GM19239 (cell line): Measurements from ENCODE around the gene TANC1.
"Not testable (repeated sequence)": the region's sequence is repeated elsewhere in the genome, so short reads cannot be mapped to it uniquely, and the experiment has no call there.

Source experiments
- DNase-seq: peaks from one replicate; pipeline ENCODE4 v3.0.0; 2011; ENCODE audit warnings: low spot score; ENCODE audit not compliant: insufficient read length
- FAIRE-seq: peaks from 2 replicates; lab custom pipeline; 2011; peaks lifted over from hg19 to GRCh38; lab: Jason Lieb, UNC

Gene TANC1

DNA sequence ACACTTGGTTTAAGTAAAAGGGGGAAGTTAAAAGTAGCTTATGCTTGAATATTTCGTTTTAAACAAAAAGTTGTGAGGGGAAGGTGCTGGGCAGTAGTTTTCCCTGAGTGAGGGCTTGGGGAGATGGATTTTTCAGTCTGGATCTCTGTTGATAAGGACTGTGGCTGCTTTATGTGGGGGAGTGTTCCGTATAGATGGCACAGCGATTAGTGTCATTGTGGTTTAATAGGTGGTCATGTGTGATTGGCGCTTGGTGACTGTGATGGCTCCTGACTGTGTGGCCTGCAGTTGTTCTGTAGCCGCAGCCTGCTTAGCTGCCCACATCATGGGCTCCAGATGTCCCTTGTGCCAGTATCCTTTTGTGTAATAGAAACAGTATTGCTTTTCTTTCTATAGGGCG lies 161.9 kb downstream of the TANC1 start:
- FAIRE-seq (no peak), DNase-seq (no peak)

DNA sequence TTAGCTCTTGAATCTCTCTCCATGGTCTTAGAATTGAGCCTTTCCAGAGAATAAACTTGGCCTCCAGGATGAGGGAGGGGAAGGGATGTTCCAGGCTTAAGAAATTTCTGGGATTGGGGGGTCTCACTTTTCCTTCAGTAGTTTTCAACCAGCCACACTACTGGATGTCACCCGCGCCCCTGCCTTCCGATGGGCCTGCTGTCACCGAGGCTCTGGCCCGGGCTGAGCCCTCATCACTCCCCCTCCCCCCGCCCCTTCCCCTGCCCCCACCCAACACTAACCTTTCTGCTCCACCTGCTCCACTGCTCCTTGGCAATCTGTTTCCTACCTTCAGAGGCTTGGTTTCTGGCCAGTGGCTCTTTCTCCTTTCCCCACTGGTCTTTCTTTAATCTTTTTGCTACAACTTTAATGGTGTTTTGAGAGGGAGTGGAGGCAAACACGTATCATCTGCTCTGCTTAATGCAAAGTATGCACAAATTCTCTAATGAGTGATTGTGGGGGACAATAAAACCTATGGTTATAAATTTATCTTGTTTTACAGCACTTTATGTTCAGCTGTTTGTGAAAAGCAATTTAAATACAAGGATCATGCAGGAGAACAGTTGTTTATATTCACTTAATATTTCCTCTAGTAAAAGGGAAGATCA lies 162.9 kb downstream of the TANC1 start:
- no peak for FAIRE-seq
- no peak for DNase-seq

DNA sequence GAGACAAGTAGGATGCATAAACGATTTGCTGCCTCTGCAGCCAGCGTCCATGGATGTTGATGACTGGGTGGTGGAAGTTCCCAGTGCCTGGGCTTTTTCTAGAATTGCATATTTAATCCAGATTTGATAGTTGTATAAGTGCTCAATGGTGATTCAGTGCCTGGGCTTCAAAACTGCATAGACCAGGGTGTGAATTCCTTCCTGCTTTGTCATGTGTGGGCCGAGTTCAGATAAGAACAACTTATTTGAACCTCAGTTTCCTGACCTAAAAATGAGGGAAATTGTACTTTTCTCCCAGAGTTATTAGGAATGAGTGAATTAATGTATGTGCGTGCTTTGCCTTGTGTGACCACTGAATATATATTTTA lies 163.5 kb downstream of the TANC1 start:
- DNase-seq: no peak
- no peak for FAIRE-seq

DNA sequence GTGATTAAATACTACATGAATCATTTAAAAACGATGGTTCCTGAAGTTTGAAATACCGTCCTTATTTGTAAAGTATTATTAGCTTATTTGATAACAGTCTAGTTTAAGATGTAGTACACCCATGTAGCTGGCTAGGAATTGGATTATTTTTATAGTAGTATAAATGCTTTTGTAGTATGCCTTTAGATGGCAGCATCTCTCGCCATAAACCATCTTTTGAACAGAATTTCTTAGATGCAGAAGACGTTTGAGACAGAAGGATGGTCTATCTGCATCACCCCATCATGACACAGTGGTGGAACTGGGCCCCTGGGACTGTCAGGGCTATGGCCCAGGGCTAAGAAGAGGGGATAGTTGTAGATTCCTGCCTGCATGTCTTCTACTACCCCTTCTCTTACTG lies 165.4 kb downstream of the TANC1 start:
- FAIRE-seq: no peak

DNA sequence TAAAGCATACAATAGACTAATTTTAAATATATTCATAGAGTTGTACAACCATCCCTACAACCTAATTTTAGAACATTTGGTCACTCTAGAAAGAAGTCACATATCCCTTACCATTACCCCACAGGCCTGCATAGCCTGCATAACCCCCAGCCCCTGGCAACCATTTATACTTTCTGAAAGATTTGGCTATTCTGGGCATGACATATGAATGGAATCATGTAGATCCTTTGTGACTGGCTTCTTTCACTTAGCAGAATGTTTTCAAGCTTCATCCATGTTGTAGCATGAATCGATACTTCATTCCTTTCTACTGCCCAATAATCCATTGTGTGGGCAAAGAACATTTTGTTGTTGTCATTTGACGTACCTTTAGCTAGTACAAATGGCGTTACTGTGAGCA lies 166.5 kb downstream of the TANC1 start:
- DNase-seq (no peak), FAIRE-seq (no peak)

More for the DNA sequence above, 165.4 kb downstream of the TANC1 start:
- DNase-seq: no peak

DNA sequence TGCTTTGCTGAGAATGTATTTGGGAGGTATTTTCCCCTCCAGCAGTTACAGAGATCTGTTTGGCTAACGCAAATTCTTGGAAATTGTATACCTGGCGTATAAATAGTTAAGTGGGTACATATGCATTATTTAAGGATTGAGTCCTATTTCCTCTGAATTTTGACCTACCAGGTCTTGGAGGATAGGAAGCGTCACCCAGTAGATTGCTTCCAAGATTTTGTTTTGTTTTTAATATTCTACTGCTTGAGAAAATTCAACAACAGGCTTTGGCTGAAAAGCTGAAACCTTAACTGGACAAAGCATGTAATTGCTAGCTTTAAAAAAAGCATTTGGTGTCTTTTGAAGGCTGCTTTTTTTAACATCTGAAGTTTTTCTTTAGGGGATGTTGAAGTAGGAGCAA lies 168.0 kb downstream of the TANC1 start:
- no peak for FAIRE-seq
- DNase-seq: no peak

DNA sequence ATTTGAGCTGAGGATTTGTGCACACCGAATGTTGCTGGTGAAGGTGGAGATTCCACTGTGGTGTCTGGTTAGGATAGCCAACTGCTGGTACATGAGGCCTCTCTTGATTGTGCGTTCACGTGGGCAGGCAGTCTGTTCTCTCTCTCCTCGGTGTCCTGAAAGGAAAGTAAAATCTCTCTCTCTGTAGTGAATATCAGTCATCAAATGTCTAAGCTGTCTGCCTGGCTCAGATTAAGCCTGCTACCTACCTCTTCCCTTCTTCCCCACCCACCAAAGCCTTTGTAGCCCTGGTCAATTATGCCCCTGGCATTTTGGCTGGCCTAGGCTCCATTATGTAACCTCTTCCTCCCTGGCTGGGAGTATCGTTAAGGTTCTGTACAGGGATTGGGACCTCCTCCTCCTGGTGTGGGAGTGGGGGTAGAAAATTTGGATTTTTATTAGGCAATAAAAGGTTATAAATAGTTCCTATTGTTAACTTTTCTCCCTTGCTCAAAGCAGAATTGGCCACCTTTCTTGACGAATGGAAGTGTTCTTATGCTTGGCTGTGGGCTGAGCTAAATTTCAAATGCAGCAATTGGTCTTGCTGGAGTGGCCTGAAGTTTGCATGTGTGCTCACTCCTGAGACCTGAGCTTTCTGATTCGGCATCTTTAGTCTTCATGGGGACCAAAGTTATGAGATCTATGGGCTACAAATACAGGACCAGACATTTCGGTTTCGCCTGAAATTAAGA lies 169.2 kb downstream of the TANC1 start:
- FAIRE-seq (no peak), DNase-seq (no peak)

DNA sequence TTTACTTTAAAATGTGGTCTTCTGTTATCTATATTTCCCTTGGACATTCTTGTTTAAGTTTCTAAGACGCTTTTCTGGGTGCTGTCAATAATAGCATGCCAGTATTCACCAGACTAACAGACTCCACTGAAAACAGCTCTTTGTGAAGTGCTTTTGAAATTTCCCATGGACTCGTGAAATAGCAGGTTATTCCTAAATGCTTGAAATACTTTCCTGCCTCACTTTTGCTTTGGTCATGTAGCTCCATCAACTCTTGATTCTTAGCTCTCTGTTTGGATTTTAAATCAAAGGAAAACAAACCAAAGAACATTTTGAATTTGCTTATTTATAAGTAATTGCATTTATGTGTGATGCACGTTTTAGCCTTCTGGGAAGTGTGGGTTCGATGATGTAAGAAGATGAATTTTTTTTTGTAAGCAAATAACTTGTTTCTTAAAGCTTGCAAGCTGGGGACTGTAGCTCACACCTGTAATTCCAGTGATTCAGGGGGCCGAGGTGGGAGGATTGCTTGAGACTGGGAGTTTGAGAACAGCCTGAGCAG lies 170.3 kb downstream of the TANC1 start:
- no peak for FAIRE-seq
- no peak for DNase-seq

DNA sequence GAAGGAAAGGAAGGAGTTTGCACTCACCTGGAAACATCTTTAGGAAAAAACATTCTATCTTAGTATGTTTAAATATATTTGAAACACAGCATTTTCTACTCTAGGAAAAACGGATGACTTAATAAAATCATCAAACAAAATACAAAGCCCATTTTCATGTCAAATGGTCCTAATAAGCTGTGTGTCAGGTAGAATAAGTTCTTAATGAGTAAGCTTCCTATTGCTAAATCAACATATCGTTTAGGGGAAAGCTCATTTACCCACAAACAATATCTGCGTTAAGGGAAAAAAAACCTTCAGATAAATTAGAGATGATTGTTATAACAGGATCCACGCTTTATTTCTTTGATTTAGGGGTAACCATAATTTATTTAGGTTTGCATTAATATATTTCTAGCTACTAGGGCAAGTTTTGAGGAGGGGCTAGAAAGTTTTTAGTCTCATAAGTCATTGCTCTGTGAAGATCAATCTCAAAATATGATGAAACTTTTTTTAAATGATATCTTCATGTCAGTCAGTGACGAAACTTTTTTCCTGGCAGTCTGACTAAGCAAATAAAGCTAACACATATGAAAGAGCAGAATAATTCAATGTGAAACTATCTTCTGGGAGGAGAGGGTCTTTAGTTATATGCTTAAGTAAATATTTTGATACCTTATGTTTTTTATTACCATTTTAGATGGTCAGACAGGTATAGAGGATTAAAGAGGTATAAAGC lies 170.9 kb downstream of the TANC1 start:
- FAIRE-seq: no peak
- DNase-seq: no peak

DNA sequence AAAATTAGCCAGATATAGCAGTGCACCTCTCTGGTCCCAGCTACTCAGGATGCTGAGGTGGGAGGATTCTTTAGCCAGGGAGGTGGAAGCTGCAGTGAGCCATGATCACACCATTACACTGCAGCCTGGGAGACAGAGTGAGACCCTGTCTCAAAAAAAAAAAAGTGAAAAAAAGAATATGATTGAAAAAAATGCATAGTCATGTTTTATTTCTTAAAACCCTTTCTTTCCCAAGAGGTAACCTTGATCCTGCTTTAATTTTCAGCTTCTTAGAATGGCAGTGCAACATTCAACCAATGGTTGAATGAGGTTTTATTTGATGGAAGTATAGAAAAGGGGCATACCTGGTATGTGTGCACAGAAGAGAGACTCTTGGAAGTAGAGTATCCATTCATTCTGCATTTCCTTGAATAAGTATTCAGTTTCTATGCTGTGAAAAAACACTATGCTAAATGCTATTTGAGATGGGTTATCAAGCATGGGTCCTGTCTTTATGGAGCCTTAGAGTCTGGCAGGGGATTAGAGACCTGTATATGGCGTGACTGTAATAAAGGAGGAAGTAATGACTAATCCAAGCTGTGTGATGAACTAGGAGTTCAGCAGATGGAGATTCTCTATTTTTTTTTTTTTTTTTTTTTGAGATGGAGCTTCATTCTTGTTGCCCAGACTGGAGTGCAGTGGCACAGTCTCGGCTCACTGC lies 171.8 kb downstream of the TANC1 start:
- DNase-seq: no peak
- no peak for FAIRE-seq

DNA sequence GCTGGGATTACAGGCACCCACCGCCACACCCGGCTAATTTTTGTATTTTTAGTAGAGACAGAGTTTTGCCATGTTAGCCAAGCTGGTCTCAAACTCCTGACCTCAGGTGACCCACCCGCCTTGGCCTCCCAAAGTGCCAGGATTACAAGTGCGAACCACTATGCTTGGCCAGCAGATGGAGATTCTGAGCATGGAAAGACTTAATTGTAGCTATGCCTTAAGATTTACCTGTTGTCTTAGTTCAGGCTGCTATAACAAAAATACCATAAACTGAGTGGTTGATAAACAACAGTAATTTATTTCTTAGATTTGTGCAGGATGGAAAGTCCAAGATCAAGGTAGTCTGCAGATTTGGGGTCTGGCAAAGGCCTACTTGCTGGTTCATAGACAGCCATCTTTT lies 172.4 kb downstream of the TANC1 start:
- not testable (repeated sequence) for DNase-seq, FAIRE-seq

DNA sequence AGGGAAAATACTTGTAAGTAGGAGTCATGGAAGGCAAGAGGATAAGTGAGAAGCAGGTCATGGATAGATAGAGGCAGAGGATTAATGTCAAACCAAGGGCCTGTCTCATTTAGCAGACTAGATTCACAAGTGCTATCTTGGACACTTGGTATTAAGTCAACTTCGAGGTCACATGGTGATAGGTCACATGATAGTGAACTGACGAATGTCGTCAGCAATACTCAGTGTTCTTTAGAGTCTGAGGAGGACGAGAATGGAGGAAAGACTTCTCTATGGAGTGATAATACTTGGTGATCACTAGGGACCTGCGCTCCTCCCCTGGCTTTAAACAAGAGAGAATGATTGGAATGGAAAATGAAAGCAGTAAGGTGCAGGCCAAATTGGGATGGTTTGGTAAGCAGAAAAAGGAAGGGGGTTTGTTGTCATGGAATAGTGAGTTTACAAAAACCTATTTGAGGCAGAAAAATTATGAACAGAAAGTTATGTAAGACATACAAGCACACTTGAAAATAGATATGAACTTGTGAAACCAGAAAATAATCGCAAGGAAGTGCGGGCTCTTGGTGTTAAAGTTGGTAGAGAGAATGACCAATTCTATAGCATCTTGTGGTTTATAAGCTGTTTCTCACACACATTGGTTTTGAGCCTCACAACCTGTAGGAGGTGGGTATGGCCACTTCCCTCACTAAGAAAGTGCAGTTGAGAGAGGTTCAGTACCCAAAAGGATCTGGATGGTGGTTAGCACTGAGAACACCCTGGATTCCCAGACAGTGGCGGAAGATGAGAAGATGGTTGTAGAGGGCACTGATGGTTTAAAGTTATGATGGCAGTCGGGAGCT lies 176.6 kb downstream of the TANC1 start:
- no peak for DNase-seq
- FAIRE-seq: no peak

DNA sequence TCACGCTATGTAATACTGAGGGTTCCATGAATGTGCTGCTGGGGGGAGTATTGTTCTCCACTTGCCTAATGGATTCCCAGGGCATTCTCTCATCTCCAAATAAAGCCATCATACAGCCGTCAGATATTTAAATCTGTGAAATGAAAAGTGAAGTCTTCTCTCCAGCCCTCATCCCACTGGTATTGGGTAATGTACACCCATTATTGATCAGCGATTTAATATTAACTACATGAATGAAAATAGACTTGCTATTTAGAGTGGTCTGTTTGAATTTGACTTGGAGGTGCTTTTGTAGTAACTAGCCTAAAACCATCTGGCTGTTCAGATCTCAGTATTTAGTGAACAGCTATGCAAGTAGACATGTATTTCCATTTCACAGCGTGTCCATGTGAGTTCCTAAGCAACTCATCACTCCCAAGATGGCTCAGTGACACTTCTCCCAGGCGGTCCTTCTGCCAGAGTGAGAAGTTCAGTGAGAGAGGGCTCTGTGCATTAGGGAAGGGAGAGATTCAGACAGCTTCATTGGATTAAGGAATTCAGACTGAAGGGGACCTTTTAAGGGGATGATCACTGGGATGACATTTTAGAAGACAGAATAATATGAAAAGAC lies 177.4 kb downstream of the TANC1 start:
- no peak for DNase-seq
- no peak for FAIRE-seq

DNA sequence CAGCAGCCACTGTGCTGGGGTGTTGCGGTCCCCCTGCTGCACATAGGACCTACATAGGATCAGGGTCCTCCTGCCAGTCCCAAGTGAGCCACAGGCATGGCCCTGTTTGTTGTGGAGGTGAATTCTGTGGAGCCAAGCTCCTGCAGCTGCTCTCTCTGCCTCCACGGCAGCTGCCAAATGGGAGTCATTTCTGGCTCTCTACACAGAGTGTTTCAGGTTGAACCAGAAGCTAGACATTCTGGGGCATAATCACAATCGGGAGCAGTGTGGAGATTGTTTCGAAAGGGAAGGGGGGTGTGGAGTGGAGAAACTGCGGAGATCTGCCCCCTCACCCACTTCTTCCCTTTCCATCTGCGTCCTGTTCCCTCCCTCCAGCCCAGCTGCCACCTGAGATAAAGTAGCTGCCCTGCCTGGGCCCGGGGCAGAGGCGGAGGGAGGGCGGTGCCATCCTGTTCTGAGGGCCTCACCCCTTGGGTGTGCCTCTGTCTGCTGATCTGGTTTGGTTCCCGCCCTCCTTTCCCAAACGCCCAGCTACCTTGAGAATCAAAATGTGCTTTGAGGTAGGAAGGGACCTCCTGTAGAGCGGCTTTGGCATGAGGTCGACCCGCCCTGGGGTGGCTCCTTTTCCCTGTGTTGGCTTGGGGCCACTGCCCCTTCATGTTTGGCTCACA lies 178.7 kb downstream of the TANC1 start:
- DNase-seq (no peak), FAIRE-seq (no peak)

DNA sequence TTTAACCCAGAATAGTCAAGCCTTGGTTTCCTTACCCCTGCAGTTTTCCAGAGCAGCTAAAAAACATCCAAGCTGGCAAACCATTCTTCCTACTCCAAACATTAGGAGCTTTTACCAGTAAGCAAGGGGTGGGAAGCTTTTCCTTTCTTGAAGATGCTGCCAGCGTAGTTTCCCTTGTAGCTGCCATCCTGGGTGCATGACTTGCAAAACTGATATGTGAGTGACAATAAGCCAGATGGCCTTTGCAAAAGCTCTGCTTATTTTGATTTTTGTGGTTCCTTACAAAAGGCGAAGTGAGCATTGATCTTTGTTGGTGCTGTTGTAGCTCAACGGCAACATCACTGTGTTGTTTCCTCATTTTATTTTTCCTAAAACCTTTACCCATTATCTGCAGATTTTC lies 179.2 kb downstream of the TANC1 start:
- FAIRE-seq (no peak), DNase-seq (no peak)

DNA sequence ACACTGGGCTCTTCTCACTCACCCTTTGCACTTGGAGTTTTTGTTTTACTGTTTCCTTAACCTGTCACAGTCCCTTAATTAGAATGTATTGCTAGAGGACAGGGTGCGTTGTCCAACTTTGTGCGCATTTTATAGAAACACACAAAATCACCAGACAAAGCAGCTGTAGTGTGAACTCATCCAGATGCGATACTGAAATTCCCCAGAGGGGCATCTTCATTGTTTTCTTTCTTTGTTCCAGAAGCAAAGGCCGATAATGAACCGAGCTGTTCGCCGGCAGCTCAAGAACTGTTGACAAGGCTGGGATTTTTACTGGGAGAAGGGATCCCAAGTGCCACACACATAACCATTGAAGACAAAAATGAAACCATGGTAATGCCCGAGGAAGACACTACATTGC lies 180.5 kb downstream of the TANC1 start:
- DNase-seq (no peak), FAIRE-seq (no peak)

DNA sequence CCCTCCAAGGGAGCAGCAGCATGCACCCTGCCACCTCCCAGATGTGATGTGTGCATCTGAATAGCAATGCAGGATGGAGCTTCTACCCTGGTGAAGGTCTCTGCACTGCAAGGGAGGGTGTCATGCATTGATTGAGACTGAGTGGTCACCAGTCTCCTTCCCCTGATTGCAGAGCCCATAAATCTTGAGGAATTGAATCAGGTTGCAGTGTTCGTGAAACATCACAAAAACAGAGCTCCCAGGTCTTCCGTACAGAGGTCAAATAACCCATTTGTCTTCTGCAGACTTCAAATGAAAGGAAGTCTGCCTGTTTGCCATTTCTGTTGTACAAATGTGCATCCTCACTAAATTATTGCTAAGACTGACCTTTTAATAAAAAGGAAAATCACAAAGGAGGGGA lies 181.3 kb downstream of the TANC1 start:
- no peak for FAIRE-seq
- no peak for DNase-seq

DNA sequence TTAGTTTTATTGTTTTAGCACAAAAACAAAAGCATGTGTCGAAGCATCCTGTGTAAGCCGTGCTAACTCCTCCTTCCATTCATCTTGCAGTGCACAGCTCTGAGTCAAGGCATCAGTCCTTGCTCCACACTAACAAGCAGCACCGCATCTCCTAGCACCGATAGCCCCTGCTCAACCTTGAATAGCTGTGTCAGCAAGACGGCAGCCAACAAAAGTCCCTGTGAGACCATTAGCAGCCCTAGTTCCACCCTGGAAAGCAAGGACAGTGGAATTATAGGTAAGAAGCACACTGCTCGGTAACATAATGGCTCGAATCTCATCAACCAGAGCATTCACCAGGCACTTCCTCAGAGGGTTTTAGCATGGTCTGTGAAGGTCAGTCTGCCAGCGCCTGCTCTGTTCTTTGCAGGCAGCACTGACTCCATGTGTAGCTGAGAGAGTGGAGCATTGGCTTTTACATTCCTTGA lies 181.9 kb downstream of the TANC1 start:
- DNase-seq (no peak), FAIRE-seq (no peak)
